Measurements from ENCODE around the gene SCLY.

The SCLY gene

GRCh38 chr2:238146884-238147544 lies 86.2 kb downstream of the SCLY start:
- FAIRE-seq: no peak
- DNase-seq (ENCODE audit: extremely low spot score, insufficient read length, low read depth): no peak

DNA sequence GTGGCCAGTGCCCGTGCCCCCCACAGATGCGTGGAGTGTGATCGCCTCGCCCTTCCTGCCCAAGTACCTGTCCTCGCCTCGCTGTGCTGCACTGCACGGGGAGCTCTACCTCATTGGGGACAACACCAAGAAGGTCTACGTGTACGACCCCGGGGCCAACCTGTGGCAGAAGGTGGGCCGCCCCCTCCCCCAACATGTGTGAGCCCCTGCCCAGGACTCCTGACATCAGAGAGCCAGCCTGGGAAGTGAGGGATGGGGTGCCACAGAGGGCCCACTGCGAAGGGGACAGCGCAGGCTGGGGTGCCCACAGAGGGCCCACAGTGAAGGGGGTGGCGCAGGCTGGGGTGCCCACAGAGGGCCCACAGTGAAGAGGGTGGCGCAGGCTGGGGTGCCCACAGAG lies 88.2 kb downstream of the SCLY start:
- no peak for FAIRE-seq

More for the DNA sequence above, 88.2 kb downstream of the SCLY start:
- DNase-seq (ENCODE audit: extremely low spot score, insufficient read length, low read depth): no peak

Measured in GM18507 (cell line).